ENCODE results near the gene CHST11. TPM values are rescaled to one million over a fixed set of nuclear protein-coding genes. Genes with fewer than 3 reads are reported as not detected.

CHST11 gene
- total and polyA plus RNA-seq, 2 of the 4 experiments (the other 2 are of a cell fraction): 1.4 to 2.7 TPM

DNA sequence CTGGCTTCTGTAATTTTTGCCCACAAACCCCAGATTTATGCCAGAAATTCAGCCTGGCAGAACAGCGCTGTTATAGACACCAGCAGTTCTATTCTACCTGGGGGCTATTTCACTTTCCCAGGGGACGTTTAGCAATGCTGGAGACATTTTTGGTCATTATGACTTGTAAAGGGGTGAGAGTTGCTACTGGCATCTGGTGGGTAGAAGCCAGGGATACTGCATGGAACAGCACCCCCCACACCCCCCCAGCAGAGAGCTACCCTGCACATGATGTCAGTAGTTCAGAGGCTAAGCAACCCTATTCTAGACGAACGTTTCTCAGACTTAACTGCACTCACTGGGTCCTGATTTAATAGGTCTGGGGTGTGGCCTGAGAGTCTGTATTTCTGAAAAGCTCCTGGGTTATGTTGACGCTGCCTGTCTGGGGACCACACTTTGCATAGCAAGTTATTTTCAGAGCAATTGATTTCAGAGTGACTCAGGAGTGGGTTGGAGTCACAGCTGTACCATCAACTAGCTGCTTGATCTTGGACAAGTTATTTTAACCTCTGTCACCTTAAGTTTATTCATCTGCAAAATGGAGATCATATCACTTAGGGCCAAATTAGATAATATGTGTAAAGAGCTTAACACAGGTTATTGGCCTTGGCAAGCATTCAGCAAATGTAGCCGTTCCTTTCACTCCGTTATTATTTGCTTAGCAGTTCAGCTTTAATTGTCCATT lies 48.5 kb downstream of the CHST11 start:
- Histone ChIP-seq H3K14ac (replicated peaks; ENCODE audit: low read depth, low read length) (no peak overlapping the region), H3K9ac (ENCODE audit: low read depth, low read length) (no peak overlapping the region), H3K4me1 (ENCODE audit: control insufficient read depth, insufficient read depth, low read length) (no peaks in the 10 kb centered on the region), H3K9me1 (ENCODE audit: insufficient read depth, low read length) (no peaks in the 10 kb centered on the region; the same call in 1 of the 2 replicates), H4K5ac (ENCODE audit: low read depth, low read length) (no peak overlapping the region), H4K91ac (ENCODE audit: insufficient read depth, low read depth, low read length) (no peak overlapping the region), H3K36me3 (ENCODE audit: control insufficient read depth, insufficient read depth, low read length) (no peaks in the 10 kb centered on the region), H3K27ac (ENCODE audit: insufficient read depth, low read length) (no peak overlapping the region), H3K4ac (ENCODE audit: low read depth, low read length) (no peak overlapping the region), H3K4me2 (ENCODE audit: low read depth, low read length) (no peak overlapping the region), H2AK5ac (ENCODE audit: low read depth, low read length) (no peak overlapping the region), H2BK20ac (ENCODE audit: low read depth, low read length) (no peak overlapping the region), H3K56ac (ENCODE audit: extremely low read depth, insufficient read depth, low read length) (no peak overlapping the region), H3K79me1 (ENCODE audit: low read depth in 1 of 2, low read length in 2 of 2) (no peaks in the 10 kb centered on the region), H2AK9ac (replicated peaks; ENCODE audit: low read depth, low read length, poor library complexity) (peak overlapping the region; percentile 61), H3K9me3 (ENCODE audit: control insufficient read depth, insufficient read depth, low read length) (peaks cover 2% of the 10 kb centered on the region; the same call in 1 of the 2 replicates), H2BK5ac (ENCODE audit: low read depth, low read length, poor library complexity, severe bottlenecking) (no peak overlapping the region), H2BK120ac (ENCODE audit: low read depth, low read length) (no peak overlapping the region), H3K4me3 (ENCODE audit: insufficient read depth, low read depth, low read length) (no peak overlapping the region), H4K8ac (ENCODE audit: low read depth in 2 of 2, low read length in 2 of 2) (no peak overlapping the region), H3K18ac (ENCODE audit: low read depth, low read length) (no peak overlapping the region), H4K20me1 (ENCODE audit: insufficient read depth, low read length) (no peaks in the 10 kb centered on the region), H2AFZ (replicated peaks; ENCODE audit: low read length, poor library complexity) (no peak overlapping the region), H3K27me3 (ENCODE audit: control insufficient read depth, insufficient read depth, low read length) (peaks cover 29% of the 10 kb centered on the region), H2BK15ac (ENCODE audit: low read depth, low read length) (no peak overlapping the region), H3K23ac (ENCODE audit: low read depth, low read length) (no peak overlapping the region)
- ChIA-PET POLR2A (ENCODE audit: unreplicated experiment) (no interaction called here), CTCF (interaction anchor here (0.6 kb wide), 1 partner anchor 113 kb away, joined by 5 read pairs; no protein-coding TSS in a partner anchor)
- ATAC-seq (ENCODE audit: low read depth): no peak
- in situ Hi-C loops (cut with MboI; ENCODE audit: low sequenced_read_pairs): no loop called here
- no peak for TF ChIP-seq SMC3 (IDR thresholded peaks at IDR 0.05; ENCODE audit: low read depth, low read length)
- no peak for TF ChIP-seq POLR2A (IDR thresholded peaks at IDR 0.05; ENCODE audit: low read depth, low read length)
- no peak for TF ChIP-seq BHLHE40 (IDR thresholded peaks at IDR 0.05; ENCODE audit: low read depth, low read length)
- TF ChIP-seq RFX5 (IDR thresholded peaks at IDR 0.05; ENCODE audit: low read depth, low read length): no peak
- dilution Hi-C loops (cut with HindIII; ENCODE audit: low sequenced_read_pairs, unreplicated experiment): no loop called here
- no peak for DNase-seq
- WGBS, 2 experiments (ENCODE audit: extremely low coverage in 2 of 2, insufficient read length in 1 of 2): 40% methylated on average over 1 of the region's 7 CpGs; no CpG with 5 or more reads in 1 of the 2 experiments
- intact Hi-C loops (cut with micrococcal nuclease): no loop called here
- BruUV-seq (replicated peaks): no TSS peak
